Measurements from ENCODE around the gene HDAC11.

GRCh38 chr3:13529196-13530112, 49.3 kb downstream of the HDAC11 start:
- TF ChIP-seq CTCF (optimal IDR thresholded peaks at IDR 0.05 in 1 of 3, IDR thresholded peaks at IDR 0.05 in 1 of 3, conservative IDR thresholded peaks at IDR 0.05 in 1 of 3; ENCODE audit: extremely low read depth in 1 of 3, insufficient read depth in 2 of 3, low read length in 3 of 3) (no peak), EZH2 (IDR thresholded peaks at IDR 0.05; ENCODE audit: low read length) (no peak)
